NB4 (cell line): Measurements from ENCODE around the gene AP3M1.

Experiments used
- DNase-seq: peaks from one replicate; pipeline ENCODE4 v3.0.0; 2010; ENCODE audit warnings: low read depth
- H3K4me3 ChIP-seq: one replicate; pipeline ENCODE4 v1.5.1; 2011; ENCODE audit warnings: mild to moderate bottlenecking, low read depth, low read length, moderate library complexity
- MYC ChIP-seq: IDR thresholded peaks from 2 replicates; pipeline ENCODE4 v1.6.1; 2011; ENCODE audit warnings: low read depth, low read length
- POLR2A ChIP-seq: IDR thresholded peaks from 2 replicates; pipeline ENCODE4 v1.6.1; 2011; ENCODE audit warnings: mild to moderate bottlenecking; ENCODE audit not compliant: insufficient read length; ENCODE audit errors: extremely low read depth
- TF ChIP-seq, protein P1 (sequence below): IDR thresholded peaks from one replicate; pipeline ENCODE4 v1.5.1; 2012; ENCODE audit warnings: low read depth, low read length
- TF ChIP-seq, protein P2 (sequence below): IDR thresholded peaks from 2 replicates; pipeline ENCODE4 v1.6.1; 2011; ENCODE audit warnings: low read depth, low read length

The AP3M1 gene

DNA sequence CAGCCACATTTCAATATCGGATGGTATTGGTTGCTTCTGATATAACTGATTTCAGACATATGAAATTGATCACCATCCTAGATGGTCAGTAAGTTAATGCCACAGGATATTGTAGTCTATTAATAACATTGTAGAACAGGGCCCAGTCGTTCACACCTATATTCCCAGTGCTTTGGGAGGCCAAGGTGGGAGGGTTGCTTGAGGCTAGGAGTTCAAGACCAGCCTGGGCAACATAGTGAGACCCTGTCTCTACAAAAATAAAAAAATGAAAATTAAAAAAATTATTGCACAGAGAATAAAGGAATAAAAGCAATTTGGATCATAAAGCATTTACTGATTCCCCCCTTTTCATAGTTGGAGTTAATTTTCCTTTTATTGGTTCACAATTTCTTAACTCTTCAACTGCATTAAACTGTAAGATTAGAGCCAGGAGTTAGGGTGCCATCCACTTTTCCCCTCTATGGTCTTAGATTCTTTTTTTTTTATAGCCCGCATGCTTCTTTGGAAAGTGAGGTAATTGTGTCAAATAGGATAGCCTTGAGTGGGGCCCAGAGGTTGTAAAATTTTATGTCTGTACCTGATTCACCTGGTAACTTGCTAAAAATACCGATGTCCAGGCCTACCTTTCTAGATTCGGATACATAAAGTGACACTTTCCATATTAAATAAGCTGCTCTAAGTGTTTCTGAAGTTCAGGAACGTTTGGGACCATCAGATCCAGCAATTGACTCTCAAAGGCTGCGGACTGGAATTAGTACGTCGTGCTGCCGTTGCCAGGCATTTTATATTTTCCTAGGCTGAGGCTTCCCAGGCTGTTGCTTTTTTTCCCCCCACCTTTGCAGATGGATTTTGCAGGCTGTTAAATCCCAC, 25.1 kb upstream of the AP3M1 start:
- peak overlapping the region; percentile 87 for H3K4me3 ChIP-seq
- DNase-seq, result no peak
- TF ChIP-seq, protein P1, sequence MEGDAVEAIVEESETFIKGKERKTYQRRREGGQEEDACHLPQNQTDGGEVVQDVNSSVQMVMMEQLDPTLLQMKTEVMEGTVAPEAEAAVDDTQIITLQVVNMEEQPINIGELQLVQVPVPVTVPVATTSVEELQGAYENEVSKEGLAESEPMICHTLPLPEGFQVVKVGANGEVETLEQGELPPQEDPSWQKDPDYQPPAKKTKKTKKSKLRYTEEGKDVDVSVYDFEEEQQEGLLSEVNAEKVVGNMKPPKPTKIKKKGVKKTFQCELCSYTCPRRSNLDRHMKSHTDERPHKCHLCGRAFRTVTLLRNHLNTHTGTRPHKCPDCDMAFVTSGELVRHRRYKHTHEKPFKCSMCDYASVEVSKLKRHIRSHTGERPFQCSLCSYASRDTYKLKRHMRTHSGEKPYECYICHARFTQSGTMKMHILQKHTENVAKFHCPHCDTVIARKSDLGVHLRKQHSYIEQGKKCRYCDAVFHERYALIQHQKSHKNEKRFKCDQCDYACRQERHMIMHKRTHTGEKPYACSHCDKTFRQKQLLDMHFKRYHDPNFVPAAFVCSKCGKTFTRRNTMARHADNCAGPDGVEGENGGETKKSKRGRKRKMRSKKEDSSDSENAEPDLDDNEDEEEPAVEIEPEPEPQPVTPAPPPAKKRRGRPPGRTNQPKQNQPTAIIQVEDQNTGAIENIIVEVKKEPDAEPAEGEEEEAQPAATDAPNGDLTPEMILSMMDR, result no peak
- TF ChIP-seq, protein P2, sequence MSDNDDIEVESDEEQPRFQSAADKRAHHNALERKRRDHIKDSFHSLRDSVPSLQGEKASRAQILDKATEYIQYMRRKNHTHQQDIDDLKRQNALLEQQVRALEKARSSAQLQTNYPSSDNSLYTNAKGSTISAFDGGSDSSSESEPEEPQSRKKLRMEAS, result 0 out of 2 replicates have a peak, but pooled peaks have one; percentile 32
- peak; percentile 15; the same call in 1 of the 2 replicates for TF ChIP-seq MYC
- TF ChIP-seq POLR2A, result no peak

DNA sequence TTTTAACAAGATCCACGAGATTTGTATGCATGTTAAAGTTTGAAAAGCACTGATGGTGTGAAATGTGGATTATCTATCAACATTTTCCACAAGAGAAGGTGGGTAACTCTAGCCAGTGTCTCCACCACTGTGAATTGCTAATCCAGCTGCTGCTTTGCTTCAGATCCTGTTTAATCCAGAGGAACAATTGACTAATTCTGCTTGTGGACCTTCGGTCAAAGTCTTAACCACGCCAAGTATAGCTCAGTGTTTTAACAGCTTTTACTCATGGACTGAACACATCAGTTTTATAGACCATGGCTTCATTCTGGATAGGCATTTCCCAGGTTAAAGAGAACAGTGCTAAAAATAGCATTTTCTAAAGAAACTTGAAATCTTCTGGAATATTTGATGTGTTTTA, 23.9 kb upstream of the AP3M1 start:
- DNase-seq, result peak; percentile 29
- no peak for TF ChIP-seq POLR2A
- TF ChIP-seq, protein P1, result no peak
- TF ChIP-seq, protein P2, result no peak
- TF ChIP-seq MYC, result no peak
- no peak overlapping the region for H3K4me3 ChIP-seq

DNA sequence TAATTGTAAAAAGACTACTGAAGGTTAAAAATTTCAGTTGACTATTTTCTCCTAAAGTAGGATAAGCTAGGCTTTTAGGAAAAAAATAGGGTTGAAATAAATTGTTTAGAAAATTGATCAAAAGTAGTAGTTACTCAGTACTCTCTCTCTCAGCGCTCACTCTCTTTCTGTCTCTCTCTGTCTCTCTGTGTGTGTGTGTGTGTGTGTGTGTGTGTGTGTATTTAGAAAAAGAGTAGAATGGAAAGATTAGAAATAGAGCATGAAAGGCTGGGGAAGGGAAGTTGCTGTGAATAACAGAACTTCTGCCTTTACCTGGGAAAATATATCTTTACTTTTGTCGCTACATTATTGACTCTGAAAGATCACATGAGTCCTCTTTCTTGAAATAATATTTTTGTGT, 21.0 kb upstream of the AP3M1 start:
- no peak overlapping the region for H3K4me3 ChIP-seq
- TF ChIP-seq, protein P1, result no peak
- TF ChIP-seq POLR2A, result no peak
- no peak for TF ChIP-seq MYC
- TF ChIP-seq, protein P2, result no peak

DNA sequence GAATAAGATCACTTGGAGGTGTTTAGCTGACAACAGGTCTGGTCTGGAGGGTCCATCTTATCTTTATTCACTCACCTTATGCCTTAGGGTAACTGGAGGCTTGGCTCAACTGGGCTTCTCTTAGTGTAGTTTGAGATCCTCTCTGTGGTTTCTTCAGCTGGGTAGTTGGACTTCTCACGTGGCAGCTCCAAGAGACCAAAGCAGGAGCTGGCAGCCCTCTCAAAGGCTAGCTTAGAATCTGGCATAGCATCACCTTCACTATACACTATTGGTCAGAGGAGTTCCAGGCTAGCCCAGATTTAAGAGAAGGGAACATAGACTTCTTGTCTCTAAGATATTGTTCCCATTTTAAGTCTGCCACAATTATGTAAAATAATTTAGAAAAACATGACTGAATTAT, 16.8 kb upstream of the AP3M1 start:
- no peak overlapping the region for H3K4me3 ChIP-seq
- peak; percentile 51 for DNase-seq
- TF ChIP-seq, protein P1, result no peak
- TF ChIP-seq POLR2A (no peak), MYC (no peak)
- TF ChIP-seq, protein P2, result no peak

More for the DNA sequence above, 21.0 kb upstream of the AP3M1 start:
- no peak for DNase-seq

DNA sequence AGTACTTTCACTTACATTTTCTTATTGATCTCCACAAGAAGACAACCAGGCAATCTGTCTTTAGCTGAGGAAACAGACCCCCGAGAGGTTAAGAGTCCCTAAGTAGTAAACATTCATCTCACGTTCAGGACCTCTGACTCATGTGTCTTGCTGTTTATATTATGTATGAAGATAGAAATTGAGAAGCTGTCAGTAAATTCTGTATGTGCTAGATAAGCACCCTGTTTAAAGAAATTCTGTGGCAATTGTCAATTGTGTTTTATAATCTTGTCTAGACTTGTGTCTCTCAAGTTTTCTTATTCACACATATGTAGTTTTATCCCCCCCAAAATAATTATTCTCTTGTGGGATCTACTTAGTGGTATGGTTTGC, 14.9 kb upstream of the AP3M1 start:
- TF ChIP-seq, protein P2, result no peak
- peak; percentile 42 for DNase-seq
- H3K4me3 ChIP-seq, result no peak overlapping the region

DNA sequence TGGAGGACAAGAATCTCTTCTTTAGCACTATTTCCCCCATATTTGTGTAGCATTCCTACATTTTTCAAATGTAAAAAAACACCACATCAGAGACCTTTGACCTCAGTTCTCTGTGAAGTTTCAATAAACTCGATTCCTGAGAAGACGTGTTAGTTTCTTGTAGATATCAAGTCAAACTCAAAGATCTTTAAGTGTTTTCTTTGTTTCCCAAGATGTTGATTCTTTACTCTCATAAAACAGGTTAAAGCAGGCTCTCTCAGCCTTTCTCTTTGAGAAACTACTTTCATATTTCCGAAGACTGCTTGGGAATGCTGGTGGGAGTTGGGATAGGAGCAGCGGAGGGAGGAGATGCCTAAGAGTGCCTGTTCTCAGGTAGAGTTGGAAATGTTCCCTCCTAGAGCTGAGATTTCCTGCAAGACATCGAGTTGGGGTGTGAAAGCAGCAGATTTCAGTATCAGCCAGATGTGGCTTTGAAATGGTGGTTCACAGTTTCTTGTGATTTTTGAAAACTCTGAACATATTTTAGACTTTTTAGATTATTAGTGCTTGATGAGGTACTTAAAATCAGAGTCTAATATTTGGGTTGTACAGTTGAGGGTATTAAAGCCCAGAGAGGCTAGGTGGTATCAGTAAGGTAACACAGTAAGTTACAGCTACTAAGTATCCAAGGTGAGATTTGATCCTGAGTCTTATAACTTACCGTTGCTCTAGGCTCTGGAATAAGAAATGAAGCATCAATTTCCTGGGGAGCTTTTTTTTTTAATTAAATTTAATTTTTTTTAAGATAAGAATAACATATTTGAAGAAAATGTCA, 14.3 kb upstream of the AP3M1 start:
- TF ChIP-seq MYC, result no peak
- TF ChIP-seq, protein P1, result no peak
- no peak for TF ChIP-seq POLR2A
- TF ChIP-seq, protein P2, result no peak
- DNase-seq, result no peak
- H3K4me3 ChIP-seq, result no peak overlapping the region
